GM18511 (cell line): ENCODE results near the gene MAGI3.
"Not testable (repeated sequence)": the region's sequence is repeated elsewhere in the genome, so short reads cannot be mapped to it uniquely, and the experiment has no call there.

ENCODE experiments used
- ATAC-seq: cut with Tn5 transposase; IDR thresholded peaks from one replicate; pipeline ENCODE4 v1.9.1; 2021; ENCODE audit warnings: mild to moderate bottlenecking, moderate library complexity; ENCODE audit not compliant: unreplicated experiment

Gene MAGI3

DNA sequence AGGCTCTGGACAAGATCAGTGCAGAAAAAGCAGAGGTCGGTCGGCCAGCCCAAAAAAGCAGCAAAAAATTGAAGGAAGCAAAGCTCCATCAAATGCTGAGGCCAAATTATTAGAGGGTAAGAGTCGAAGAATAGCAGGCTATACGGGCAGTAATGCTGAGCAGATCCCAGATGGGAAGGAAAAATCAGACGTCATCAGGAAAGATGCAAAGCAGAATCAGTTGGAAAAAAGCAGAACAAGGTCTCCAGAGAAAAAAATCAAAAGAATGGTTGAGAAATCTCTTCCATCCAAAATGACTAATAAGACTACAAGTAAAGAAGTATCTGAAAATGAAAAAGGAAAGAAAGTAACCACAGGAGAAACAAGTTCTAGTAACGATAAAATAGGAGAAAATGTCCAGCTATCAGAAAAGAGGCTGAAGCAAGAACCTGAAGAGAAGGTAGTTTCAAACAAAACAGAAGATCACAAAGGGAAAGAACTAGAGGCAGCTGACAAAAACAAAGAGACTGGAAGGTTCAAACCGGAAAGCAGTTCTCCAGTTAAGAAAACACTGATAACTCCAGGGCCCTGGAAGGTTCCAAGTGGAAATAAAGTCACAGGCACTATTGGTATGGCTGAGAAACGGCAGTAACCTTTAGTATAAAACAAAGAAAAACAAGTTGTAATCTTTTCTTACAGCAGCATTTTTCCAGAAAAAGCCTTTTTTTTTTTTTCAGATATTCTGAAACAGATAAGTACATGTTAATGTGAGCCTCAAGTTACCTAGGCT is 293.3 kb downstream of the MAGI3 start:
- ATAC-seq: no peak

DNA sequence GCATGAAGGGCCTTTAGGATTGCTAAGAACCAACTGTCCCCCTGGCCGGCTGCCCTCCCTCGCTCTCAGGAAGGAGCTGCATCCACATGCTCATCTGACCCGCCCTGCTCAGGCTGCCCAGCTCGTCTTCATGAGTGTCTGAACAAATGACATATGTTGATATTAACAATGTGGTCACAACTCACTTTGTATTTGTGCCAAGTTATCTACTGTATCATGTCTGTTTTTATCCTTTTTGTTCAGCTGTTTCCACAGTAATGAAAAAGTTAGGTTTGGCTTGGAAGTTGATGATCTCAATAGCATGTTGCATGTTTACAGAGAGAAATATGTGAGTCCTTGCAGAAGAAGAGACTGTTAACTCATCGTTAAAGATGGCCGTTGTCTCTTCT is 293.8 kb downstream of the MAGI3 start:
- no peak for ATAC-seq

DNA sequence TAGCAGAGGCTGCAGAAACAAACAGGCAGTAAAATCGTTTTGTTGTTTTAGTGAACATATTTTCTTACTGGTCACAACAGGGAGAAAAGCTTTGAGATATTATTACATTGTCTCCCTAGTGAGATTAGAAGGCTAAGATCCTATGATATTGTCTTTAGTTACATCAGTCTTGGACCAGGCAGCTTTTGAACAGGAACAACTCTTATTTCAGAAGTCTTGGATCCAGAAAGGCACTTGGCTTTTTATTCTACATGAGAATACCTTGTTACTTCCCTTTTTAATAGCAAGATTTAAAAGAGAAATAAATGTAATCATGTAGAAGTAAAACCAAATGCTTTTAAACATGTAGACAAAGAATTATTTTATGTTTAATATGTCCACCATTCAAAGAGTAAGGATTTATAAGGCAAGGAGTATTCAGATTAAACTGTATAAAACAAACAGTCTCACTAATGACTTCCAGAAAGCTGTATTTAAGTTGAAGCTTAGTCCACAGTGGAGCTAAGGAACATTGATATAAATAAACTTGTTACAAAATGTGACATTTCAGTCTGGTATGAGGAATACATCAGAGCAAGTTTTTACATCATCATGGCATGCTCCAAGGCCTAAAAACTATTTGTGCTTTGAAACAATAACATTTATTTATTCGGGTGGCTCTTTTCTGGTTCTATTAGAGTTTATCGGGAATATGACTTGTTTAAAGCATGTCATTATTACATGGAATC is 296.7 kb downstream of the MAGI3 start:
- ATAC-seq: no peak

DNA sequence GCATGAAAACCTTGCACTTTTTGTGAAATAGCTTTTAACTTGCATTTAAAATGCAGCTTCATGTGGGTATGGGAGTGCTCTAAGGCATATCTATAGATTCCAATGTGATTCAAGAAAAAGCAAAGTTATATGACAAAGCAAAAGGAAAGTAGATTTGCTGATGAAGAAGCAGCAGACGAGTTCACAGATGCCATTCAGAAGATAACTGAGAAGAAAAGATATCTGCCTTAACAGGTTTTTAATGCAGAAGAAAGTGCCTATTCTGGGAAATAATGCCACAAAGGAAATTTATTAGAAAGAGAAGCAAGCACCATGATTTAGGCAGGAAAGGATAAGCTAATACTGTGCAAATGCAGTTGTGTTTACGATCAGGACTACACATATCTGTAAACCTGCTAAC is 300.9 kb downstream of the MAGI3 start:
- ATAC-seq: no peak

DNA sequence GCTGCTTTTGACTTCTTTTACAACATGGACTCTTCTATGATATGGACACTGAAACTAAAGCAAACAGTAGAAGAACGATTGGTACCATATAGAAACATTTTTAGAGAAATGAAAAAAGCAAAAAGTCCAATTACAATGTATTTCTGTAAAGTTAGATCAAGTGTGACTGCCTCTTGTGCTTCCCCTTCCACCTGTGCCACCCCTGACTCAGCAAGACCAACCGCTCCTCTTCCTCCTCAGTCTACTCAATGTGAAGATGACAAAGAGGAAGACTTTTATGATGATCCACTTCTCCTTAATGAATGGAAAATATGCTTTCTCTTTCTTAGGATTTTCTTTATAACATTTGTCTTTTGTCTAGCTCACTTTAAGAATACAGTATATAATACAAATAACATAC is 302.0 kb downstream of the MAGI3 start:
- no peak for ATAC-seq

DNA sequence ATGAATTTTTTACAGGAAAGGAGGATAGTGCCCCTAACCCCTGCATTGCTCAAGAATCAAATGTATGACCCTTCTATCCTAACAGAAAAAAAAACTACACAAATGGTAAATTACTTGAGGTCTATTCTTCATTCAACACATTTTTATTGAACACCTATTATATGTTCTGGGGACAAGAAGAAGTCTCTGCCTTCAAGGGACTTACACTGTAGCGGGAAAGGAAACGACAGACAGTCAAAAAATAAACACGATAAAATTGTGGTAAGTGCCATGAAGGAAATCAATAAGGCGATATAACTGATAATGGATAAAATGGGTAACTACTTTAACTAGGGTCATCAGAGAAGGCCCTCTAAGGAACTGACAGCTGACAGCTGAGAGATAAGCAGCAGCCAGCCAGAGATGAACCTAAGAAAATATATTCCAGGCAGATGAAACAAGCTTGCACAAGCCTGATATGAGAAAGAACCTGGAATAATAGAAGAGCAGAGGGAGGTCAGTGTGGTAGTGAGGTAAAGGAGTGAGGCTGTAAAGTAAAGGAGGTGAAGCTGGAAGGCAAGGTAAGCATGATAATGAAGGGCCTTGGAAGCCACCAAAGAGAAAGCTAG is 302.6 kb downstream of the MAGI3 start:
- no peak for ATAC-seq

DNA sequence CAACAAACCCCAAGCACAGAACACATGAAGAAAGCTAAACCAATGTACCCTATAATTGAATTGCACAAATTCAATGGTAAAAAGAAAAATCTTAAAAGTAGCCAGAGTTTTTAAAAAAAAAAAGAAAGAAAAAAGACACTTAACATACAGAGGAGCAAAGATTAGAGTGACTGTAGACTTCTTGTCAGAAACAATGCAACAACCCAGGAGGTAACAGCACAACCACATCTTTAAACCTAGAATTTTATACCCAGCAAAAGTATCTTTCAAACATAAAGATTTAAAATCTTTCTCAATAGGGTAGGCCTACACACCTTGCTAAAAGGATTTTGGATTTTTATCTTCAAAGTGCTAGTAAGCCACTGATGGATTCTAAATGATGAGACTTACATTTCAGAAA is 304.6 kb downstream of the MAGI3 start:
- no peak for ATAC-seq

DNA sequence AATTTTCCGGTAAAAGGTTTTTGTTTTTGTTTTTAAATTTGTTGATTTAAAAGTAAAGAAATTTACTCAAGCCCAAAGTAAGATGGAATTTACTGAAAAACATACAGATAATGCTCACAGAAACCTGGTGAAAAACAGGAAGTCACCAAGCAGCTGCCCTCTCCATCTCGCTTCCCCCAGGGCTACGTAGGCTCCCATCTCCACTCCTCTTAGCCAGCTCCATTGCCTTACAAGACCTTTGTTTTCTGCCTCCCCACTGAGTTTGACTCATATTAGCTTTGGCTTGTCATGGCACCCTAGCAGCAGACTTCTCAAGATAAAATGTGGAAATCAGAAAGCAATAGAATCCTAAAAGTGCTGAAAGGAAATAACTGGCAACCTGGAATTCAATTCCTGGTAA is 311.1 kb downstream of the MAGI3 start:
- ATAC-seq: no peak

DNA sequence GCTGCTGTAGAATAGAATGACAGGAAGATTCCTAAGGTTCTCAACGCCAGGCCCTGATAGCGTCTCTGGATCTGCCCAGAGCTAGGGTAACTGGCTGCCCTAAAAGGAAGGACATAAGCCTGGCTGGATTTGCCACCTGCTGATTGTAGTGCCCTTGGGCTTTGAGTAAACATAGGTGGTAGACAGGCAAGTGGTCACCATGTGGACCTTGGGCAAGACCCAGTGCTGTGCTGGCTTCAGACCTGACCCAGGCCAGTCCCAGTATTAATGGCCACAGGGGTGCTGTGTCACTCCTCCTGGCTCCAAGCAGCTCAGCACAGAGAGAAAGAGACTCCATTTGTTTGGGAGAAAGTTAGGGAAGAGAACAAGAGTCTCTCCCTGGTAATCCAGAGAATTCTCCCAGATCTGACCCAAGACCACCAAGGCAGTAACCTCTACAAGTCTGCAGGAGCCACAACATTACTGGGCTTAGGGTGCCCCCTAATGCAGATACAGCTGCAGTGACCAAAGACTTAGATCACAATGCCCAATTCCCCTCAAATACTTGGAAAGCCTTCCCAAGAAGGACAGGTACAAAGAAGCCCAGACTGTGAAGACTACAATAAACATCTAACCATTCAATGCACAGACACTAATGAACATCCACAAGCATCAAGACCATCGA is 324.4 kb downstream of the MAGI3 start:
- no peak for ATAC-seq

DNA sequence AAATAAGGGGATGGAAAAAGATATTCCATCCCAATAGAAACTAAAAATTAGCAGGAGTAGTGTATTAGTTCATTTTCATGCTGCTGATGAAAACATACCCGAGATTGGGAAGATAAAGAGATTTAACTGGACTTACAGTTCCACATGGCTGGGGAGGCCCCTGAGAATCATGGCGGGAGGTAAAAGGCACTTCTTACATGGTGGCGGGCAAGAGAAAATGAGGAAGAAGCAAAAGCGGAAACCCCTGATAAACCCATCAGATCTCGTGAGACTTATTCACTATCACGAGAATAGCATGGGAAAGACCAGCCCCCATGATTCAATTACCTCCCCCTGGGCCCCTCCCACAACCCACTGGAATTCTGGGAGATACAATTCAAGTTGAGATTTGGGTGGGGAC is 327.2 kb downstream of the MAGI3 start:
- ATAC-seq: not testable (repeated sequence)

DNA sequence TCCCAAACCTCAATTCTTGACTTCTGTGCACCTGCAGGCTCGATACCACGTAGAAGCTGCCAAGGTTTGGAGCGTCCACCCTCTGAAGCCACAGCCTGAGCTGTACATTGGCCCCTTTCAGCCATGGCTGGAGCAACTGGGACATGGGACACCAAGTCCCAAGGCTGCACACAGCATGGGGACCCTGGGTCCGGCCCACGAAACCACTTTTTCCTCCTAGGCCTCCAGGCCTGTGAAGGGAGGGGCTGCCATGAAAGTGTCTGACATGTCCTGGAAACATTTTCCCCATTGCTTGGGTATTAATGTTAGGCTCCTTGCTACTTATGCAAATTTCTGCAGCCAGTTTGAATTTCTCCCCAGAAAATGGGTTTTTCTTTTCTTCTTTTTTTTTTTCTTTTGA is 328.3 kb downstream of the MAGI3 start:
- ATAC-seq: not testable (repeated sequence)

DNA sequence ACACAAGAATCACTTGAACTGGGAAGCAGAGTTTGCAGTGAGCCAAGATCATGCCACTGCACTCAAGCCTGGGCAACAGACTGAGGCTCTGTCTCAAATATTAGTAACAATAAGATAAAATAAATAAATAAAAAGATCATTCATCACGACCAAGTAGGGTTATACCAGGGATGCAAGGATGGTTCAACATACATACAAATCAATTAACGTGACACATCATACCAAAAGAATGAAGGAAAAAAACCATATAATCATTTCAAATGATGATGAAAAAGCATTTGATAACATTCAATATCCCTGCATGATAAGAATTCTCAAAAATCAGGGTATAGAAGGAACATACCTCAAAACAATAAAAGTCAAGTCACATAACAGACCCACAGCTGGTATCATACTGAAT is 330.7 kb downstream of the MAGI3 start:
- no peak for ATAC-seq

DNA sequence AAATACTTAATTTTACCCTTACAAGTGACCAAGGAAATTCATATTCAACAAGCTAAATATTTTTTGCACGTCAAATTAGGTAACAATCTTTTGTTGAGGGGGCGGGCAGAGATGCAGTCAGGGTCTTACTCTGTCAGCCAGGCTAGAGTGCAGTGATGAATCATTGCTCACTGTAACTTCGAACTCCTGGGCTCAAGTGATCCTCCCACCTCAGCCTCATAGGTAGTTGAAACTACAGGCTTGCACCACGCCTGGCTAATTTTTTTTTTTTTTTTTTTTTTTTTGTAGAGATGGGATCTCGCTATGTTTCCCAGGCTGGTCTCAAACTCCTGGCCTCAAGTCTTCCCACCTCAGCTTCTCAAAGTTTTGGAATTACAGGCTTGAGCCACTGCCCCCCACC is 342.5 kb downstream of the MAGI3 start:
- no peak for ATAC-seq

DNA sequence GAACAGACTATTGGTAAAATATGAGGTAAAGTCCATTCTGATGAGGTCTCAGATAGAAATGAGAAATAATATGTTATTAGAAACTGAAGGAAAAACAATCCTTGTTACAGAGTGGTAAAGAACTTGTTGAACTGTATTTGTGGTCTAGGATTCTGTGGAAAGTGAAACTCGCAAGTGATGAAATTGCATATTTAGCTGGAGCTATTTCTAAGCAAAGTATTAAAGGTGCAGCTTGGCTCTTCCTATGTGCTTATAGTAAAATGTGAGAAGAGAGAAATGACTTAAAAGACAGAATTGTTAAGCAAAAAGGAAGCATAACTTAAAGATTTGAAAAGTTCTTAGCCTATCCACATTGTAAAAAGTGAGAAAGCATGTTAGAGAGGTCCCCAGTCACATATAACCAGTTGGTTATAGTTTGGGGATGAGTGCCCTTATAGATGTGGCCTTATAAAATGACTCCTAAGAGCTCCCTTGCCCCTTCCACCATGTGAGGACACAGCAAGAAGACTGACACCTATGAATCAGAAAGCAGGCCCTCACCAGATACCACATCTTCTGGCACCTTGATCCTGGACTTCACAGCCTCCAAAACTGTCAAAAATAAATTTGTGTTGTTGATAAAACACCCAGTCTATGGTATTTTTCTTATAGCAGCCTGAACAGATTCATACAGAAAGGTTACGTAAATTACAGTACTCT is 344.2 kb downstream of the MAGI3 start:
- no peak for ATAC-seq
